ENCODE data around the gene EPN3.

EPN3 gene

GRCh38 chr17:50577451-50577954 lies 45.0 kb downstream of the EPN3 start:
- no peak overlapping the region for H3K4me3 ChIP-seq (replicated peaks; ENCODE audit: low read depth, low read length)
- TF ChIP-seq CTCF (IDR thresholded peaks at IDR 0.05; ENCODE audit: low read depth, low read length, missing control alignments): no peak
- DNase-seq (ENCODE audit: extremely low read depth, low read depth): no peak

- TF ChIP-seq CTCF (IDR thresholded peaks at IDR 0.05; ENCODE audit: low read depth, low read length, missing control alignments): no peak
- no peak for DNase-seq (ENCODE audit: extremely low read depth, low read depth)
- no peak overlapping the region for H3K4me3 ChIP-seq (replicated peaks; ENCODE audit: low read depth, low read length)
Measured at GRCh38 chr17:50578173-50578572, 45.6 kb downstream of the EPN3 start.

- H3K4me3 ChIP-seq (replicated peaks; ENCODE audit: low read depth, low read length): no peak overlapping the region
- DNase-seq (ENCODE audit: extremely low read depth, low read depth): no peak
- no peak for TF ChIP-seq CTCF (IDR thresholded peaks at IDR 0.05; ENCODE audit: low read depth, low read length, missing control alignments)
Measured at GRCh38 chr17:50579399-50579798, 46.9 kb downstream of the EPN3 start.

- H3K4me3 ChIP-seq (replicated peaks; ENCODE audit: low read depth, low read length): no peak overlapping the region
- TF ChIP-seq CTCF (IDR thresholded peaks at IDR 0.05; ENCODE audit: low read depth, low read length, missing control alignments): no peak
- no peak for DNase-seq (ENCODE audit: extremely low read depth, low read depth)
Measured at GRCh38 chr17:50580646-50581045, 48.1 kb downstream of the EPN3 start.

- no peak for TF ChIP-seq CTCF (IDR thresholded peaks at IDR 0.05; ENCODE audit: low read depth, low read length, missing control alignments)
- no peak overlapping the region for H3K4me3 ChIP-seq (replicated peaks; ENCODE audit: low read depth, low read length)
- DNase-seq (ENCODE audit: extremely low read depth, low read depth): no peak
Measured at GRCh38 chr17:50581316-50581715, 48.8 kb downstream of the EPN3 start.

GRCh38 chr17:50582741-50583140 lies 50.2 kb downstream of the EPN3 start:
- H3K4me3 ChIP-seq (replicated peaks; ENCODE audit: low read depth, low read length): no peak overlapping the region
- DNase-seq (ENCODE audit: extremely low read depth, low read depth): no peak
- no peak for TF ChIP-seq CTCF (IDR thresholded peaks at IDR 0.05; ENCODE audit: low read depth, low read length, missing control alignments)

- H3K4me3 ChIP-seq (replicated peaks; ENCODE audit: low read depth, low read length): no peak overlapping the region
- no peak for TF ChIP-seq CTCF (IDR thresholded peaks at IDR 0.05; ENCODE audit: low read depth, low read length, missing control alignments)
- no peak for DNase-seq (ENCODE audit: extremely low read depth, low read depth)
Measured at GRCh38 chr17:50583641-50584040, 51.1 kb downstream of the EPN3 start.

All from HFF-Myc (cell line).